Retina (tissue), 1 donor: ENCODE measurements around the gene EHF.

Source experiments
- DNase-seq: peaks from one replicate; pipeline ENCODE4 v3.0.0-alpha.2; 2016

Gene EHF

GRCh38 chr11:34627197-34627596, 6.3 kb downstream of the EHF start:
- no peak for DNase-seq

DNA sequence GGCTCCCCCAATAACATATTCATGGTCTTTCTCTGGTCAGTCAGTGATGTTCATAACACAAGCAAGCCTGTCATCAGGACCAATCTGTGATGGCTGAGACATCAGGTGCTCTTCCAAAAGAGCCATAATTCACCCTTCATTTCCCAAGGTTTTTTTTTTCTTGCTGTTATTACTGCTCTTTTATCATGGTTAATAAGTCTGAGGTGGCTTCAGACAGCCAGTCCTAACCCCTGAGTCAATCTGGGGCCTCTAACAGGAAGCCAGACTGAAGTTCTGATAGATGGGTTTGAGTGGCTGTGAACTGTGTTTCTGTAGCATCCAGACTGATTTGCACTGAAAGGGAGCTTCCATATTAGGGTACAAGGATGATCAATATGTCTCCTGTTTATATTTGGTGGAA, 8.8 kb downstream of the EHF start:
- DNase-seq = no peak

DNA sequence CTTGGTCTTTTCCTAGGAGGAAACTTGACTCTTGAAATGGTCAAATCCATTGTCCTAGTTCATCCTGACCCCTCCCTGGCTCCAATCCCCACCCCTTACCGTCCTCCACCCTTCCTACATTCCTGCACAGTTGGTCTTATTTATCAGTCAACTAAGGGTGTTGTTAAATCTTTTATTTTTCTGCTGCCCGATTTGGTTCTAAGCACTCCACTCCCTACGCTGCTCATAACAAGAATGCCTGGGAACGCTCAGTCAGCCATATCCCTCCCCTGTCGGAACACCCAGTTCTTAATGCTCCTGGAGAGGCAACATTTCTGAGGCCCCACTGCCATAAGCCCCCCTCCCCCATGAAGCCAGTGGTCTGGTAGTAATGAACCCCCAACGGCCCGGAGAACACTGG, 9.7 kb downstream of the EHF start:
- DNase-seq = no peak

DNA sequence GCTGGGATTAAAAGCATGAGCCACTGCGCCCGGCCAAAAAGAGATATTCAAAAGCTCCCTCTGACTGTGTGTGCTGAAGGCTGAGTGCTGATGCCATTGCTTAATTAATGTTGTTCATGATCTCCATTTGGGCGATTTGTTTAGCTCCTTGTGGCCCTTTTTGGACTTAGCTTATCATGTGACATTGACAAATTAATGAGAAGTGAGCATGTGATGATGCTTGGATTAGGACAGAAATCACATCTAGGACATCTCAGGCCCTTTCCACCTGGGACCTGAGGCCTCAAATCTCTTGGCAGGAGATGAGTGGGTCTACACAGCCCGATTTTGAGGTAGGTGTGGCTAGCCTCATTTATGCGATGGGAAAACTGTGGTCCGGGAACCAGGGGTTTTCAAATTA, 10.4 kb downstream of the EHF start:
- no peak for DNase-seq

GRCh38 chr11:34631737-34632104, 10.8 kb downstream of the EHF start:
- no peak for DNase-seq

GRCh38 chr11:34632105-34632791, 11.4 kb downstream of the EHF start:
- DNase-seq = peak; percentile 23

DNA sequence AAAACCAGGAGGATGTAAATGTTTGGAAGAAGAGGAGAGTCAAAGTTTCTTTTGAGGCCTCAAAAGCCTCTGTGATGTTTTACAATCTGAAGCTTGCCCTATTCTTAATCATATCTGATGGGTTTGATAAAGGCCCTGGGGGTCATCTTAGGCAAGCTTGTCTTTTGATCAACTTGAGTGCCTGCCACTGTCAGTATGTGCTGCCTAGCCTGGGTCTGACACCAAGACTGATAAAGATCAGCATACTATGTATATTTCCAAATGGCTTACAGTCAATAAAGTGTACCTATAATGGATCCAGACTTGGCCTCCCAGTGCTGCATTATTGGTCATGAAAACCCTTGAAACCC, 12.7 kb downstream of the EHF start:
- no peak for DNase-seq

DNA sequence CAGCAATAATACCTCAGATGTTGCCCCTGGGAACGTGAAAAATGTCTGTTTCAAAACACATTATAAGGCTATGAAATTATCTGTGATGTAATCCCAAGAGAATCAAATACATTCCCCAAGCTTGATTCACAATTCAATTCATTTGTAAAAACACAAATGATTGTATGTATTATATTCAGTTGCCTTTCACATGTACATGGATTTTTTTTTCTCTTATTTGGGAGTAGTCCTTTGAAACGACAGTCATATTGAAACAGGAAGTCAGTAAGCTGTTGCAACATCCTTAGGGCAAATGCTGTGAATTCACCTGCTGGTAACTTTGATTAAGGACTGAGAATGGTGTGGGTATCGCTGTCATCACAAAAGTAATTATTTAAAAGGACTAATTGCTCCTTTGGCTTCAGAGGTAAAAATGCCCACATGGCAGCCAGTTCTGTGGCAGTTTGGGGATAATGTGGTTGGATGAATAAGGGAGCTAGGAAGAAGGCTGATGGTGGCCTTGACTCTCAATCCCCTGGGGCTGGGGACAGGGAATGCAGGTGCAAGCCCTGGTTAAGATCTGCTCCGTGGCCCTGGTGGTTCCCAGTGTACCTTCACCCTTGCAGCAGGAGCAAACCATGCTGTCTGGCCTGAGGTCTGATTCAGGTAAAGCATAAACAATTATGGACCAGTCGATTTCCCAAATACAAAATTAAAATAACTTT, 13.2 kb downstream of the EHF start:
- DNase-seq = no peak

DNA sequence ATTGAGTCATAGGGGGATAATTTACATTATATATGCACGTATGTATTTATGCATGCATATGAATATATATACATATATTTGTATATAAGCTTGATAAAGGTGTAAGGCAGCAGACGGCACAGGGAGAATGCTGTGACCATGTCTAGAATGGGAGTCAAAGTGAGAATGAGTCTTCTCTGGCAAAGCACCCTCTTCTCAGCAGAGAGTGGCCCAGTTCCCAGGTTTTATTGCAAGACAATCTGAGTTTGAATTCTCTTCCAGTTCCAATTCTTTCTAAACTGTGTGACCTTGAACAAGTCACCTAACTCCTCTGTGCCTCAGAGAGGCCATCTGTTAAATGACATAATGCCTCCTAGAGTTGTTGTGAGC, 13.8 kb downstream of the EHF start:
- no peak for DNase-seq

DNA sequence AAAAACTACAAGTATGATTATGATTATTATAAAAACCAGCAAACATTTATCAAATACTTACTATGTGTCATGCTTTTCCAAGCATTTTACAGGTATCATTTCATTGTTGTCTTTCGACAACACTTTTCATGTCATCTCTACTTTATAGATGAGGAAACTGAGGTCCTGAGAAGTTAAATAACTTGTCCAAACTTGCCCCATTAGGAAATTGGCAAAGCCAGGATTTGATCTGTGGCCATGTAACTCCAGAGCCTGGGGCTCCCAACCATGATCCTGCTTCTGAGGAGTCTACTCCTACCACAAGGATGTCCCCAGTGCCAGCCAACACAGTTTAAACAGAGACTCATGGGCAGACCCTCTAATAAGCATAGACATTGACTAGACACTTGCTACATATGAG, 15.2 kb downstream of the EHF start:
- no peak for DNase-seq

DNA sequence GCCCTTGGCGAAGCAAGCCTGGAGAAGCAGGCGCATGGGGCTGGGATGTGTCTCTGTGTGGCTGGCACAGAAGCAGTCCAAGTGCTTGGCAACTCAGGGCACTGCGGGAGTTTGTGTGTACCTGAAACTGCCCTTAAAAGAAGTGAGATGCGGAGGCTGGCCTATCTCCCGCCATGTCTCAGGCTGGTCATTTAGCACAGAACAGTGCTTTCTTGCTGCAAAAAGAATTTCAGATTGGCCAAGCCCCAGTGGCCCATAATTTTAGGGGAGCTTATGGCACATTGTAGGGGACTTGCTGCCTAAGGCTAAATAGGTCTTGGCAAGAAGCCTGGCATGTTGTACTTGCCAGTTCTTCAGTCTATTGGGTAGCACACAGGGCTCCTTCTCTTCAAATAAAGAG, 16.4 kb downstream of the EHF start:
- no peak for DNase-seq

DNA sequence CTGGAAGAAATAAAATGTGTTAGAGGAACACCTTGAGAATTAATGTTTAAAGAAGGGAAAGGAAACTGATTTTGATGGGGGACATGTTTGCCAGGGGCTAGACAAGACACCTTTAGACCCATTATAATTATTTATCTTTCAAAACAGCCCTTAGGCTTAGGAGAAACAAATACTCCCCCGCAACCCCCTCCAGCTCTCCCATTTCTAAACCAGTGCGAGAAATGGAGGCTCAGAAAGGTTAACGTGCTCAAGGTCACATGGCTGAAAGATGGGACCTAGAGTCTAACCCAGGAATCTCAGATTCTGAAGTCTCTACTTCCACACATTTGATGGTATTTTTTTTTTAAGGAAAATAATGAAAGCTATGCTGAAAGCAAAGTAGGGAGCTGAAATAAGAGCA, 18.0 kb downstream of the EHF start:
- DNase-seq = no peak

GRCh38 chr11:34639545-34639944, 18.7 kb downstream of the EHF start:
- no peak for DNase-seq

- DNase-seq = no peak
These were observed 19.4 kb downstream of the EHF start for GRCh38 chr11:34640050-34640923.

- no peak for DNase-seq
These were observed 20.0 kb downstream of the EHF start for GRCh38 chr11:34640924-34641275.

DNA sequence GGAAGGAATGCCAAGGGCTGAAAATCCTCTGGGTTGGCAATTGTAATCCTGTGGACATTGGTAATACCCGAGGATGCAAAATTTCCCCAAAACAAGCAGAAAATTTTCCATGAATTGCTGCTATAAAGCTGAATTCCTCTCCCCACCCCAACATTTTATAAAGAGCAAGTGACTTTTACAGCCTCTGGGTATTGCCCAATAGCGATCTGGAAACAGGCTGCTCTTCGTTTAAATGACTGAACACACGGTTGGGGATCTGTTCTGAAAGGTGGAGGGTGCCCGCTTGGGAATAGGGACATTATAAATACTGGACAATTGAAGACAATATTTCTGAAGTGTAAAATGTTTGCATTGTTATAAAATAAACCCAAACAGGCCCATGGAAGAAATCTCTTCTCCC, 20.6 kb downstream of the EHF start:
- DNase-seq = no peak

GRCh38 chr11:34642001-34642554, 21.2 kb downstream of the EHF start:
- no peak for DNase-seq

GRCh38 chr11:34642873-34643272, 22.0 kb downstream of the EHF start:
- no peak for DNase-seq

- no peak for DNase-seq
These were observed 22.4 kb downstream of the EHF start for GRCh38 chr11:34643311-34643710.

- DNase-seq = no peak
These were observed 23.0 kb downstream of the EHF start for GRCh38 chr11:34643846-34644245.

DNA sequence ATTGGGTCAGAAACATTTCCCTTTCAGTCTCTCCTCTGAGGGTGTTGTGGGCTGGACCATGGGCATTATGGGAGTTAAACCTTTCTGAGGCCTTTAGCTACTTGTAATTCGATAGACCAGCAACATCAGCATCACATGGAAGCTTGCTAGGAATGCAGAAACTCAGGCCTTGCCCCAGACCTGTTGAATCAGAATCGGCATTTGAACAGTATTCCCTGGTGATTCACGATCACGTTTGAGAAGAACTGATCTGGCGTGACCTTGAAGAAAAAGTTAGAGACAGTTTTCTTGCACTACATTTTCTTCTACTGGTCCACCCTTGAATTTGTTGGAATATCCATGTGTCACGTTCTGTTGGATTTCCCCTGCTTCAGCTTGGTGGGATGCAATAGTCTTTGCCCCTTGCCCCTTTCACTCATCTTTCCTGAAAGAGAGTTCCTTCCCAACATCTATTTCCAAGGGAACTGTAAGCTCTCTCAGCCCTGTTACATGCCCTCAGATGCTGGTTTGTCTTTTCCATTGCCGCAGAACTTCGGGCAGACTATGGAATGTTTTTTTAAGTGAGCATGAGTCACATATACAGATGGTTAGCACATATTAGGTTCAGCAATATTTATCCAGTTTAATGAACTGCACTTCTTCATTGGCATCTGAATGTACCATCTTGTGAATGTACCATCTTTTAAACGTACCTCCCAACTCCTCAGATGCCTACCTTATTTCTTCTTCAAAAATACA, 23.9 kb downstream of the EHF start:
- DNase-seq = no peak

GRCh38 chr11:34646431-34646830, 25.5 kb downstream of the EHF start:
- no peak for DNase-seq

GRCh38 chr11:34647131-34647530, 26.2 kb downstream of the EHF start:
- DNase-seq = no peak
